Naive B cell (primary cell): ENCODE data around the gene IER3IP1. TPM values are rescaled to one million over a fixed set of nuclear protein-coding genes. Genes with fewer than 3 reads are reported as not detected.
"Not testable (repeated sequence)": the region's sequence is repeated elsewhere in the genome, so short reads cannot be mapped to it uniquely, and the experiment has no call there.

Experiments
- ATAC-seq, 2 donors: fragments of 150-1000 bp; cut with Tn5 transposase; 2 replicates each; pipeline ENCODE4 v1.10.0; 2021; ENCODE audit warnings: low read depth in 2 of 2, mild to moderate bottlenecking in 2 of 2, moderate library complexity in 2 of 2
- DNase-seq: peaks from one replicate; pipeline ENCODE4 v3.0.0; 2022
- H3K27ac Mint-ChIP-seq, 6 donors: one replicate each; pipeline ENCODE4 v1.8.0; 2020 to 2022; ENCODE audit warnings: mild to moderate bottlenecking in 6 of 6, mixed read lengths in 6 of 6, moderate library complexity in 5 of 6, inconsistent platforms in 2 of 6
- H3K27me3 Mint-ChIP-seq, 3 donors: one replicate each; pipeline ENCODE4 v1.8.0; 2021 to 2022; ENCODE audit warnings: mixed read lengths in 3 of 3, mild to moderate bottlenecking in 1 of 3
- H3K36me3 Mint-ChIP-seq, 2 donors: one replicate each; pipeline ENCODE4 v1.8.0; 2020 to 2022; ENCODE audit warnings: mixed read lengths in 2 of 2, inconsistent platforms in 1 of 2, mild to moderate bottlenecking in 1 of 2
- H3K4me1 Mint-ChIP-seq, 3 donors: one replicate each; pipeline ENCODE4 v1.8.0; 2020 to 2022; ENCODE audit warnings: mixed read lengths in 3 of 3, inconsistent platforms in 1 of 3, mild to moderate bottlenecking in 1 of 3, moderate library complexity in 1 of 3
- H3K4me3 Mint-ChIP-seq, 8 donors: one replicate each; pipeline ENCODE4 v1.8.0; 2020 to 2022; ENCODE audit warnings: mild to moderate bottlenecking in 8 of 8, mixed read lengths in 8 of 8, moderate library complexity in 8 of 8, inconsistent platforms in 2 of 8
- H3K9me3 Mint-ChIP-seq, 7 donors: one replicate each; pipeline ENCODE4 v1.8.0; 2020 to 2022; ENCODE audit warnings: mixed read lengths in 7 of 7, mild to moderate bottlenecking in 5 of 7, inconsistent platforms in 2 of 7, moderate library complexity in 1 of 7
- polyA plus RNA-seq, 6 donors: library from polyadenylated mRNA; unstranded; fragments of 300-500 nt; fragmentation: Illumina TruSeq; gene quantifications; one replicate each; pipeline ENCODE4 v1.2.3, GENCODE V29; 2021; ENCODE audit warnings: low read depth in 6 of 6

IER3IP1 gene
- polyA plus RNA-seq, 6 donors from 2014 or later: 14.8 to 27.1 (median 19.1) TPM

DNA sequence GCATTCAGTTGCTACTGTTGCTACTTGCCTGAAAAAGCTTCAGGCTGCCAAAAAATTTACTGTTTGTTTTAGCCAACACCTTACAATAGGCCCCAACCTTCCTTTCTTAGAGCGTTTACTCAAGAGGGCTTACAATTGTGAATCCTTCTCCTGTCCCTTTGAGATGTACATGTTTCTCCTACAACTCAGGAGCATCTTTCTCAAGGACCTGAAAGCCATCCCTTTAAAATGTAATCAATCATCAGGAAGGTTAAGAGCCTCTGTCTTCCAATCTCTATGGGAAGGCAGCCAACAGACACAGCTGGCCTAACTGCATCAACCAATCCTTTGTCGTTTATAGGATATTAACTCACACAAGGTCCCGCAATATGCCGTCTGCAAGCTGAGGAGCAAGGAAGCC, 3.4 kb upstream of the IER3IP1 start:
- H3K9me3 Mint-ChIP-seq: peaks cover 8 to 31% (median 11%) of the 10 kb centered on the region in 7 donors
- peaks cover 0 to 40% (median 27%) of the 10 kb centered on the region in 3 donors for H3K27me3 Mint-ChIP-seq
- DNase-seq: no peak
- ATAC-seq: no peak
- H3K4me3 Mint-ChIP-seq: no peak overlapping the region
- peaks cover 0 to 6% (median 0%) of the 10 kb centered on the region in 3 donors for H3K4me1 Mint-ChIP-seq
- H3K36me3 Mint-ChIP-seq: peaks cover 9 to 11% of the 10 kb centered on the region in 2 donors
- H3K27ac Mint-ChIP-seq: no peak overlapping the region

DNA sequence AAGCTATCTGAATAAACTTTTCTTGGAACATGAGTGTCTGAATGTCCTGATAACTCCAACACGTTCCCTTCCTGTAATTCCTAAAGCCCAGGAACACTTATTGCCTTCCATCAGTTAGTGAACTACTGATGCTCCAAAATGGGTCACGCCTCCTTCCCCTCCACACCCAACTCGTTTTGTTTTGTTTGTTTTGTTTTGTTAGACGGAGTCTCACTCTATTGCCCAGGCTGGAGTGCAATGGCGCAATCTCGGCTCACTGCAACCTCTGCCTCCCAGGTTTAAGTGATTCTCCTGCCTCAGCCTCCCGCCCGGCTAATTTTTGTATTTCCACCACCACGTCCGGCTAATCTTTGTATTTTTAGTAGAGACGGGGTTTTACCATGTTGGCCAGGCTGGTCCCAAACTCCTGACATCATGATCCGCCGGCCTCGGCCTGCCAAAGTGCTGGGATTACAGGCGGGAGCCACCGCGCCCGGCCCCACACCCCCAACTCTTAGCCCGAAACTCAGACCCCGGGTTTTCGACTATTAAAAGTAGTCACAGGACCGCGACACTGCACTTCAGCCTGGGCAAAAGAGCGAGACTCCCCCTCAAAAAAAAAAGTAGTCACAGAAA, 774 bp downstream of the IER3IP1 start:
- H3K9me3 Mint-ChIP-seq: no peaks in the 10 kb centered on the region
- H3K4me3 Mint-ChIP-seq: no peak overlapping the region
- no peaks in the 10 kb centered on the region for H3K36me3 Mint-ChIP-seq
- peak overlapping the region in 4 of 6 donors; percentile 79 to 95 (median 84) for H3K27ac Mint-ChIP-seq
- peaks cover 0 to 6% (median 0%) of the 10 kb centered on the region in 3 donors for H3K4me1 Mint-ChIP-seq
- peaks cover 0 to 14% (median 5%) of the 10 kb centered on the region in 3 donors for H3K27me3 Mint-ChIP-seq
- ATAC-seq (peak; percentile 7 to 12), DNase-seq (no peak)

DNA sequence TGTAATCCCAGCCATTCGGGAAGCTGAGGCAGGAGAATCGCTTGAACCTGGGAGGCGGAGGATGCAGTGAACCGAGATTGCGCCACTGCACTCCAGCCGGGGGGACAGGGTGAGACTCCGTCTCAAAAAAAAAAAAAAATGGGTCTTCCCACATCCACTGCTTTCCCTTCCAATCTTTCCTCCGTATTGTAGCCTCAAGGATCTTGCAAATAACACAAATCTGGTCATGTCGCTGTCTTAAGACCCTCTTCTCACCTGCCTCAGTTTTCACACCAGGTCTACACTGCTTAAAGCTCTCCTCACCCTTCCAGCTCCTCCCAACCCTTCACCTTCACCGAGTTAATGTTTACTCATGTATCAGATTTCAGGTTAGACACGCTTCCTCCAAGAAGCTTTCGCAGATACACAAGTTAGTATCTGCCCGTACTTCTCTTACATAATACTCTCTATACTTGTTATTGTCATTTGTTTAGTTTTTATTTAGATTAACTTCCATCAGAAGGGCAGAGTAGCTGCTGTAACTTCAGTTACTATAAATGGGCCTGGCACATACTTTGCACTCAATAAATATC, 1.5 kb downstream of the IER3IP1 start:
- no peak overlapping the region for H3K27ac Mint-ChIP-seq
- no peaks in the 10 kb centered on the region for H3K9me3 Mint-ChIP-seq
- H3K36me3 Mint-ChIP-seq: no peaks in the 10 kb centered on the region
- DNase-seq (no peak), ATAC-seq (no peak)
- peaks cover 0 to 6% (median 0%) of the 10 kb centered on the region in 3 donors for H3K4me1 Mint-ChIP-seq
- no peak overlapping the region for H3K4me3 Mint-ChIP-seq
- H3K27me3 Mint-ChIP-seq: peaks cover 0 to 14% (median 5%) of the 10 kb centered on the region in 3 donors

DNA sequence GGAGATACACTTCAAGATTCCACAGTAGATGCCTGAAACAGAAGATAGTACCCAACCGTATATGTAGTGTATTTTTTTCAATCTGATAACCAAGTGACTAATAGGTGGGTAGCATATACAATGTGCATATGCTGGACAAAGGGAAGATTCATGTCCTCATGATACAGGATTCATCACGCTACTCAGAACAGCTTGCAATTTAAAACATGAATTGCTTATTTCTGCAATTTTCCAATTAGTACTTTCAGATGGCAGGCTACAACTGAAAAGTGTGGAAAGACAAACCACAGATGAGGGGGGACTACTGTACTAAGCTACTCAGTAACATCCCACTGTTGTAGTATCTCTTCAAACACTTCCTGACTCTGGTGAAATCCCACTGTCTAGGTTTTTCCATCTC, 3.7 kb downstream of the IER3IP1 start:
- Mint-ChIP-seq H3K27ac (no peak overlapping the region), H3K36me3 (no peaks in the 10 kb centered on the region), H3K4me1 (peaks cover 0 to 13% (median 4%) of the 10 kb centered on the region in 3 donors), H3K27me3 (peaks cover 0 to 4% (median 0%) of the 10 kb centered on the region in 3 donors), H3K9me3 (no peaks in the 10 kb centered on the region), H3K4me3 (no peak overlapping the region)
- ATAC-seq (no peak), DNase-seq (no peak)

DNA sequence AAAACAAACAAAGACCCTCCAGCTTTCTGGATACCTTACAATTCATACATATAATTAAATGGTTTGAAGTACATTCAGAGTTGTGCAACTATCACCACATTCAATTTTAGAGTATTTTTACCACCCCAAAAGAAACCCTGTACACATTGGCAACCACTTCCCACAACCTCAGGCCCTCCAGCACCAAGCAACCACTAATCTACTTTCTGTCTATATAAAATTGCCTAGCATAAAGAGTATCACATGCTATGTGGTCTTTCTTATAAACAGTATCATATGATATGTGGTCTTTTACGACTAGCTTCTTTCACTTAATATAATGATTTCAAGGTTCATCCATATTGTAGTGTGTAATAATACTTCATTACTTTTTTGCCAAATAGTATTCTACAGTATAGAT, 7.3 kb downstream of the IER3IP1 start:
- no peaks in the 10 kb centered on the region for H3K27me3 Mint-ChIP-seq
- peak overlapping the region in 1 of 6 donors; percentile 11 for H3K27ac Mint-ChIP-seq
- H3K36me3 Mint-ChIP-seq: no peaks in the 10 kb centered on the region
- no peak for ATAC-seq
- no peak for DNase-seq
- no peak overlapping the region for H3K4me3 Mint-ChIP-seq
- H3K9me3 Mint-ChIP-seq: no peaks in the 10 kb centered on the region
- peaks cover 7 to 22% (median 9%) of the 10 kb centered on the region in 3 donors for H3K4me1 Mint-ChIP-seq

DNA sequence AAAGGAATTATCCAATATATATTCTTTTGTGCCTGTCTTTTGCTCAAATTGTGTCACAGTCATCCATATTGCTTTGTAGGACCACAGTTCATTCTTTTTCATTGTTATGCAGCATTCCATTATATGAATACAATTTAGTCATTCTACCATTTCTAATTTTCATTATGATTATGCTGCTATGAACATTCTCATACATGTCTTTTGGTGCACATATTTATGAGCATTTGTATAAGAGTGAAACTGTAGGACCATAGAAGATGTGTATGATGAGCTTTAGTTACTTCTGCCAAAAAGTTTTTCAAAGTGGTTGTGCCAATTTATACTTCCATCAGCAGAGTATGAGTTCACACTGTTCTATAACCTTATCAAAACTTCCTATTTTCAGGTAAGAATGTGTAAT, 7.7 kb downstream of the IER3IP1 start:
- Mint-ChIP-seq H3K36me3 (no peaks in the 10 kb centered on the region), H3K9me3 (no peaks in the 10 kb centered on the region), H3K4me3 (no peak overlapping the region), H3K27me3 (no peaks in the 10 kb centered on the region), H3K4me1 (peaks cover 7 to 24% (median 10%) of the 10 kb centered on the region in 3 donors), H3K27ac (peak overlapping the region in 1 of 6 donors; percentile 49)
- no peak for ATAC-seq
- no peak for DNase-seq

DNA sequence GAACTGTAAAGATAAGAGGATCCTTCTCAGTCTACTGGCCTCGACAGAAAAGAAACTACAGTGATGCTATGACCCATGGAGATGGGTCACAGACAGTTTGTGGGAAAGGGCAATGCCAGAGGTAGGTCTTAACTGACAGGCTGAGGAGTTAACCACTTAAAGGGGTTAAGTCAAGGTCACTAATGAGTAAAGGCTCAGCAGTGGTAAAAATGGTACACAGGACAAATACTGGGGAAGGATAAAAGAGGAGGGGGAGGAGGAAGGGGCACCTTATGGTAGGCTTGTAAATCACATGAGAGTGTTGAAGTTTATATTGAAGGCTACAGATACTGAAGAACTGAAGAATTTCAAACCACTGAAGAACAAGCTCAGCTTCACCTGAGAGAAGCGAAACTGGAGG, 9.9 kb downstream of the IER3IP1 start:
- Mint-ChIP-seq H3K9me3 (no peaks in the 10 kb centered on the region), H3K4me1 (peaks cover 7 to 31% (median 17%) of the 10 kb centered on the region in 3 donors), H3K4me3 (no peak overlapping the region), H3K27me3 (no peaks in the 10 kb centered on the region), H3K36me3 (no peaks in the 10 kb centered on the region), H3K27ac (no peak overlapping the region)
- DNase-seq: no peak
- no peak for ATAC-seq

DNA sequence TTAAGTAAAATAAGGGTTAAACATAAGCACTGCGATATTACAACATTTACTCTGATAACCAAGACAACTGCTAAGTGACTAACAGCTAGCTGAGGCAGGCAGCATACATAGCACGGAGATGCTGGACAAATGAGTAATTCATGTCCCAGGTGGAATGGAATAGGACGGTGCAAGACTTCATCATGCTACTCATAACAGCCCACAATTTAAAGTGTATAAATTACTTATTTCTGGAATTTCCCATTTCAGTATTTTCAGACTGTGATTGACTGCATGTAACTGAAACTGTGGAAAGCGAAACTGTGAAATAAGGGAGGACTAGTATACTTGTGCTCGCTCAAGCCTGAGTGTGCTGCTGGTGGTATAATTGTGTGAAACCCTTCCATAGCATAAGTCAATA, 12.9 kb downstream of the IER3IP1 start:
- Mint-ChIP-seq H3K4me3 (no peak overlapping the region), H3K27me3 (no peaks in the 10 kb centered on the region), H3K9me3 (no peaks in the 10 kb centered on the region), H3K4me1 (peaks cover 7 to 24% (median 17%) of the 10 kb centered on the region in 3 donors), H3K27ac (no peak overlapping the region), H3K36me3 (no peaks in the 10 kb centered on the region)
- DNase-seq (no peak), ATAC-seq (peak; percentile 71)

DNA sequence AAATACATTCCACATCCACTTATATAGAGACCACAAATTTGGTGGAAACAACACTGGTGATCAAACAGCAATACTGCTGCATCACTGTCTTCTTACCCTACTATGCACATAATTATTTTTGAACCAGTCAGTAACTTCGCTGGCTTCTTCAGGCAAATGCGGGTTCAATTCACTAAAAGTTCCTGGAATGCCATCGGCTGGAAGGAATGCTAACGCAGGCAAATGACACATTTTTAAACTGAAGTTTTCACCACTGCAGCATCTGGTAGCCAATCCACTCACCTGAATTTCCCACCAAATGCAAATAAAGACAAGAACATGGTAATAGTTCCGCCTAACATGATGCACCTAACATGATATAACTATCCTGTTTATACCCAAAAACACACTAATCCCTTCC, 15.9 kb downstream of the IER3IP1 start:
- no peak for ATAC-seq
- H3K9me3 Mint-ChIP-seq: no peaks in the 10 kb centered on the region

DNA sequence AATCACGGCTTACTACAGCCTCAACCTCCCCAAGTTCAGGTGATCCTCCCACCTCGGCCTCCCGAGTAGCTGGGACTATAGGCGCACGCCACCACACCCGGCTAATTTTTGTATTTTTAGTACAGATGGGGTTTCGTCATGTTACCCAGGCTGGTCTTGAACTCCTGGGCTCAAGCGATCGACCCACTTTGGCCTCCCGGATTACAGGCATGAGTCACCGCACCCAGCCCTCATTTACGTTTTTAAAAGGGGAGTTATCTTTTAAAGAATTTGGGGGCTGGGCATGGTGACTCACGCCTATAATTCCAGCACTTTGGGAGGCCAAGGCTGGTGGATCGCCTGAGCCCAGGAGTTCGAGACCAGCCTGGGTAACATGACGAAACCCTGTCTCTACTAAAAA, 17.8 kb downstream of the IER3IP1 start:
- H3K4me1 Mint-ChIP-seq, ATAC-seq, H3K36me3 Mint-ChIP-seq, H3K27me3 Mint-ChIP-seq, H3K9me3 Mint-ChIP-seq, DNase-seq, H3K4me3 Mint-ChIP-seq, H3K27ac Mint-ChIP-seq: not testable (repeated sequence)

More for the DNA sequence above, 15.9 kb downstream of the IER3IP1 start:
- no peak for DNase-seq
- Mint-ChIP-seq H3K27ac (no peak overlapping the region), H3K4me1 (peaks cover 4 to 18% (median 12%) of the 10 kb centered on the region in 3 donors), H3K36me3 (no peaks in the 10 kb centered on the region), H3K4me3 (no peak overlapping the region), H3K27me3 (no peaks in the 10 kb centered on the region)

DNA sequence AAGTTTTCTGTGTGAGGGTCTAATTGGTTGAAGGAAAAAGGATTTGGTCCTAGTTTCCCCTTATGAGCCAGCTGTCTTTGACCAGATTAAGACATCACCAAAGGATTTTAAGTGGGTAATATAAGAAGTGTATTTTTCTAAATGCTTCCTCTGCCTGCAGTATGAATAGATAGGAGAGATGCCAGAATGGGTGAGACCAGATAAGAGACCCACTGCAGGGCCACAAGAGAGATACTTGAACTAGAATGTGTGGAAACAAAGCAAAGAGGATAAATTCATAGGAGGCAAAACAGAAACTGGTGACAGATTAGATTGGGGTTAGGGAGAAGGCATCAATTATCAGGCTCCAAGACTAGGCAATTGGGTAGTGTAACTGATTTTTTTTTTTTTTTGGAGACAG, 24.7 kb downstream of the IER3IP1 start:
- DNase-seq (no peak), ATAC-seq (no peak)
- Mint-ChIP-seq H3K36me3 (peaks cover 0 to 6% of the 10 kb centered on the region in 2 donors), H3K9me3 (no peaks in the 10 kb centered on the region), H3K4me3 (peak overlapping the region; percentile 94 to 99 (median 98)), H3K4me1 (peaks cover 36 to 41% (median 38%) of the 10 kb centered on the region in 3 donors), H3K27ac (peak overlapping the region in 5 of 6 donors; percentile 31 to 97 (median 95)), H3K27me3 (no peaks in the 10 kb centered on the region)

DNA sequence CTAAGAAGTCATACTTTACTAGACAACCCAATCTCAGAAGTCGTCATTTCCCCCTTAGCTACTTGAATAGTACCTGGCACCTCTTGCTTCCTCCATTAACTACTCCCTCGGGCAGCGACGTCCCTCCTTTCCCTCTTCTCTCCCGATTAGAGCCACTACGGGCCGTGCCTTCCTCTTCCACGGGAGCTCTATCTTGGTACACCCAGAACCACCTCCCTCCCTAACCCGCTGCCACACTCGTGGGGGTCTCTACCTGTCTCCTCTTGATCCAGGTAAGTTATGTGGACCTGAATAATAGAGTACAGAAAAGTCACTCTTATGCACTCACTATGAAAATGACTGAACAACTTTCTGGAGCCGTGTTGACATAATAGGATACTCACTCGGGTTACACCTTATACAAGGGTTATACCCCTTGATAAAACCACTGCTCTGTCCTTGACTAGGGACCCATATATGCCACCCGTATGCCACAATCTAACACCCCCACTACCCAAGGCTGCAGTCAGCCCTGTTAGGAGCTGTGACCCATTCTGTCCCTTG, 25.3 kb downstream of the IER3IP1 start:
- H3K9me3 Mint-ChIP-seq: no peaks in the 10 kb centered on the region
- no peak for DNase-seq
- H3K27ac Mint-ChIP-seq: peak overlapping the region; percentile 95 to 98 (median 96)
- peak; percentile 1 to 2 for ATAC-seq
- peaks cover 38 to 45% (median 41%) of the 10 kb centered on the region in 3 donors for H3K4me1 Mint-ChIP-seq
- peak overlapping the region; percentile 94 to 99 (median 98) for H3K4me3 Mint-ChIP-seq
- peaks cover 0 to 6% of the 10 kb centered on the region in 2 donors for H3K36me3 Mint-ChIP-seq
- no peaks in the 10 kb centered on the region for H3K27me3 Mint-ChIP-seq

DNA sequence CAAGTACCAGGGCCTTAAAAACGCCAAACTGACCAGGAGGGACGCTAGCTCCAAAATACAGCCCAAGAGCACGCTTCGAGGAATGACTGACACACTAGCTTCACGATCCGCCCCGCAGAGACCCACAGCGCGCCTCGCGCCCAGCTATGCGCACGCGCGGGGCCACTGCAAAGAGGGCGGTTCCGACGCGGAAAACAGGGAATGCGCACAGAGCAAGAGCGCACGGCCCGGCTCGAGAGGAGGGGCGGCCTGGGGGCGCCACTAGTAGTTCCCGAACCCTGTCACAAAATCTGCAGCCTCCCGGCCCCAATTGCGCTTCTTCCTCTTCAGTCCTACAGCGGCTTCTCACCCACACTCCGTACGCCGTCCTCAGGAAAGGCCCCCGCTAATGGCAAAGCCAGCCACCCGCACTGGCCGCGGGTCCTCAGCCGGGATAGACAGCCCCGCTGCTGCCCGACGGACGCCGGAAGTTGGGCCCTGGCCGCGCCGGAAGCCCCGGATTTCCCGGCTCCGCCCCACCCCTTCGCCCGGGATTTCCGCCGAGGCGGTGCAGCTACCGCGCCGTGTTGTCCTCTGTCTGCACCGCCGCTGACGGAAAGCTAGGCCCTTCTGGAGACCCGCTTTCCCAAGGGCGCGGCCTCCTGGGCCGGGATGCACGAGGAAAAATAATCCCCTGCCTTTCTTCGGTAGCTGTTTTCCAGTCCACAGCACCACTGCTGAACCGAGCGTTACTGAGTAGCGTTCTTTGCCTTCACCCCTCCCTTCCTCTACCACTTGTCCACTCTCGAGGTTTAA, 25.9 kb downstream of the IER3IP1 start, which contains the start of gene HDHD2:
Gene HDHD2, minus strand, starts transcription at position 472 of the 795 bp plus-strand sequence. CDS start 14,061 bp downstream, outside the sequence.
- peaks cover 0 to 6% of the 10 kb centered on the region in 2 donors for H3K36me3 Mint-ChIP-seq
- H3K4me3 Mint-ChIP-seq: peak within 1 kb of the TSS; percentile 94 to 99 (median 98)
- peaks cover 45 to 49% (median 48%) of the 10 kb centered on the region in 3 donors for H3K4me1 Mint-ChIP-seq
- H3K27ac Mint-ChIP-seq: peak within 1 kb of the TSS; percentile 95 to 98 (median 96)
- DNase-seq (peak; percentile 63), ATAC-seq (peak; percentile 81 to 82)
- H3K27me3 Mint-ChIP-seq: no peaks in the 10 kb centered on the region
- H3K9me3 Mint-ChIP-seq: no peaks in the 10 kb centered on the region
